ENCODE measurements around the gene TXNRD2. TPM values are rescaled to one million over a fixed set of nuclear protein-coding genes. Genes with fewer than 3 reads are reported as not detected.

Gene TXNRD2
- total RNA-seq, 1 donor from 2014 or later: 0.19 TPM

DNA sequence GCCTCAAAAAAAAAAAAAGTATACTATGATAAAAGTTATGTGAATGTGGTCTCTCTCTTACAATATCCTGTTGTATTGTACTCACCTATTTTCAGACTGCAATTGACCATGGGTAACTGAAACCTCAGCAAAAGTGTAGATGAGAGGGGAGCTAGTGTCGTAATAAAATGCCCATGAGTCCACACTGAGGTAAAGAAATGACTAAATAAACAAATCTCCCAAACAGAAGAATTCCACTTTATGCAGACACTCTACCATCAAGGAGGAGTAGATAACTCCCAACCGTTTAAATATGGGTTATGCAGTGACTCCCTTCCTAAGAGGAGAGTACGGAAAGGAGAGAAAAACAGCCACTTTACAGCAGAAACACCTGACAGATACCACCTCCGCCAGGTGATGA, 101.6 kb downstream of the TXNRD2 start:
- Histone ChIP-seq H3K27ac (no peak overlapping the region), H3K79me2 (ENCODE audit: low read depth) (no peaks in the 10 kb centered on the region), H3K27me3 (no peaks in the 10 kb centered on the region), H3F3A (ENCODE audit: low read depth) (peaks cover 12% of the 10 kb centered on the region), H3K4me2 (no peak overlapping the region), H3K4me3 (no peak overlapping the region), H2AFZ (replicated peaks) (no peak overlapping the region), H4K20me1 (ENCODE audit: low read depth) (peaks cover 30% of the 10 kb centered on the region), H3K9me3 (ENCODE audit: low read depth) (no peaks in the 10 kb centered on the region), H3K4me1 (peaks cover 12% of the 10 kb centered on the region), H3K36me3 (no peaks in the 10 kb centered on the region), H3K9ac (no peak overlapping the region)
- Mint-ChIP-seq H3K27ac (no peak overlapping the region), H3K27me3 (ENCODE audit: insufficient read depth, low read depth) (peaks cover 4% of the 10 kb centered on the region), H3K4me1 (peaks cover 8% of the 10 kb centered on the region), H3K9me3 (no peaks in the 10 kb centered on the region), H3K4me3 (no peak overlapping the region), H3K36me3 (no peaks in the 10 kb centered on the region)
- TF ChIP-seq, protein P1, sequence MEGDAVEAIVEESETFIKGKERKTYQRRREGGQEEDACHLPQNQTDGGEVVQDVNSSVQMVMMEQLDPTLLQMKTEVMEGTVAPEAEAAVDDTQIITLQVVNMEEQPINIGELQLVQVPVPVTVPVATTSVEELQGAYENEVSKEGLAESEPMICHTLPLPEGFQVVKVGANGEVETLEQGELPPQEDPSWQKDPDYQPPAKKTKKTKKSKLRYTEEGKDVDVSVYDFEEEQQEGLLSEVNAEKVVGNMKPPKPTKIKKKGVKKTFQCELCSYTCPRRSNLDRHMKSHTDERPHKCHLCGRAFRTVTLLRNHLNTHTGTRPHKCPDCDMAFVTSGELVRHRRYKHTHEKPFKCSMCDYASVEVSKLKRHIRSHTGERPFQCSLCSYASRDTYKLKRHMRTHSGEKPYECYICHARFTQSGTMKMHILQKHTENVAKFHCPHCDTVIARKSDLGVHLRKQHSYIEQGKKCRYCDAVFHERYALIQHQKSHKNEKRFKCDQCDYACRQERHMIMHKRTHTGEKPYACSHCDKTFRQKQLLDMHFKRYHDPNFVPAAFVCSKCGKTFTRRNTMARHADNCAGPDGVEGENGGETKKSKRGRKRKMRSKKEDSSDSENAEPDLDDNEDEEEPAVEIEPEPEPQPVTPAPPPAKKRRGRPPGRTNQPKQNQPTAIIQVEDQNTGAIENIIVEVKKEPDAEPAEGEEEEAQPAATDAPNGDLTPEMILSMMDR (IDR thresholded peaks at IDR 0.05): no peak
- TF ChIP-seq EZH2phosphoT487 (IDR thresholded peaks at IDR 0.05) (no peak), EZH2 (IDR thresholded peaks at IDR 0.05) (no peak)
- DNase-seq (ENCODE audit: low spot score): no peak

DNA sequence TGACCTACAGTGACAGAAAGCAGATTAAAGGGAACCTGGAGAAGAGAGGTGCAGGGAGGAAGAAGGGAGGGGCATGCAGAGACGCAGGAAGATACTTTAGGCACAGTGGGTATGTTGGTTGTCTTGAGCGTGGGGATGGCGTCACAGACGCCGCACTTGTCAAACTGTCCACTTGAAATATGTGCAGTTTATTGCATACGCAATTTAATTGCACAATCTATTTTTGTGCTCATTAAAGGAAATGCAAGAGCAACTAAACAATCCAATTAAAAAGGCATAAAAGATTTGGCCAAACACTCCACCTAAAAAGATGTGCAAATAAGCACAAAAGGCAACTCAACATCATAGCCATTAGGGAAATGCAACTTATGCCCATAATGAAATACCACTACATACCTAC, 103.7 kb downstream of the TXNRD2 start:
- peaks cover 15% of the 10 kb centered on the region for H4K20me1 ChIP-seq (ENCODE audit: low read depth)
- peaks cover 8% of the 10 kb centered on the region for H3F3A ChIP-seq (ENCODE audit: low read depth)
- no peak for DNase-seq (ENCODE audit: low spot score)
- H3K4me3 Mint-ChIP-seq: no peak overlapping the region
- peaks cover 7% of the 10 kb centered on the region for H3K4me1 ChIP-seq
- H3K27ac ChIP-seq: no peak overlapping the region
- no peaks in the 10 kb centered on the region for H3K36me3 Mint-ChIP-seq
- peaks cover 3% of the 10 kb centered on the region for H3K4me1 Mint-ChIP-seq
- H3K36me3 ChIP-seq: no peaks in the 10 kb centered on the region
- H3K9me3 ChIP-seq (ENCODE audit: low read depth): no peaks in the 10 kb centered on the region
- H3K4me3 ChIP-seq: no peak overlapping the region
- peaks cover 4% of the 10 kb centered on the region for H3K27me3 Mint-ChIP-seq (ENCODE audit: insufficient read depth, low read depth)
- TF ChIP-seq, protein P1 (IDR thresholded peaks at IDR 0.05): no peak
- H3K4me2 ChIP-seq: no peak overlapping the region
- no peak overlapping the region for H3K27ac Mint-ChIP-seq
- no peak overlapping the region for H3K9ac ChIP-seq
- H3K27me3 ChIP-seq: no peaks in the 10 kb centered on the region
- no peaks in the 10 kb centered on the region for H3K79me2 ChIP-seq (ENCODE audit: low read depth)
- no peaks in the 10 kb centered on the region for H3K9me3 Mint-ChIP-seq
- no peak overlapping the region for H2AFZ ChIP-seq (replicated peaks)

DNA sequence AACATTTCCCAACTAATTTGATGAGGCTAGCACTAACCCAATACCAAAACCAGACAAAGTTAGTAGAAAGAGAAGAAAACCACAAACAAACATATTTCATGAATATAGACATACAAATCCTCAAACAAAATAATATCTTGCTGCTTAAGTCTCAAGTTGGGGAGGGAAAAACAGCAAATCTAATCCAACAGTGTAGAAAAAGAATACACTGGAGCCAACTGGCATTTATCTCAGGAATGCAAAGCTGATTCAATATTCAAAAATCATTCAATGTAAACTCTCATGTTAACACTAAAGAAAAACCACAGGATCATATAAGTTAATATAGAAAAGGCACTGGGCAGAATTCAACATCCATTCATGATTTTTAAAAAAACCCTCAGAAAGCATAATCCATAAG, 105.1 kb downstream of the TXNRD2 start:
- peaks cover 4% of the 10 kb centered on the region for H3F3A ChIP-seq (ENCODE audit: low read depth)
- no peaks in the 10 kb centered on the region for H3K4me1 Mint-ChIP-seq

More for the DNA sequence above, 105.1 kb downstream of the TXNRD2 start:
- Histone ChIP-seq H3K79me2 (ENCODE audit: low read depth) (no peaks in the 10 kb centered on the region), H3K9me3 (ENCODE audit: low read depth) (no peaks in the 10 kb centered on the region), H2AFZ (replicated peaks) (no peak overlapping the region), H4K20me1 (ENCODE audit: low read depth) (peaks cover 3% of the 10 kb centered on the region), H3K9ac (no peak overlapping the region), H3K4me1 (no peaks in the 10 kb centered on the region), H3K27ac (no peak overlapping the region), H3K36me3 (no peaks in the 10 kb centered on the region), H3K4me3 (no peak overlapping the region), H3K27me3 (no peaks in the 10 kb centered on the region), H3K4me2 (no peak overlapping the region)
- H3K27ac Mint-ChIP-seq: no peak overlapping the region
- H3K36me3 Mint-ChIP-seq: no peaks in the 10 kb centered on the region
- no peak for DNase-seq (ENCODE audit: low spot score)
- TF ChIP-seq EZH2phosphoT487 (IDR thresholded peaks at IDR 0.05) (no peak), EZH2 (IDR thresholded peaks at IDR 0.05) (no peak)
- TF ChIP-seq, protein P1 (IDR thresholded peaks at IDR 0.05): no peak
- no peaks in the 10 kb centered on the region for H3K9me3 Mint-ChIP-seq
- no peak overlapping the region for H3K4me3 Mint-ChIP-seq
- peaks cover 4% of the 10 kb centered on the region for H3K27me3 Mint-ChIP-seq (ENCODE audit: insufficient read depth, low read depth)
